ENCODE measurements around the gene FAM13A.
"Not testable (repeated sequence)": the region's sequence is repeated elsewhere in the genome, so short reads cannot be mapped to it uniquely, and the experiment has no call there.

FAM13A gene

DNA sequence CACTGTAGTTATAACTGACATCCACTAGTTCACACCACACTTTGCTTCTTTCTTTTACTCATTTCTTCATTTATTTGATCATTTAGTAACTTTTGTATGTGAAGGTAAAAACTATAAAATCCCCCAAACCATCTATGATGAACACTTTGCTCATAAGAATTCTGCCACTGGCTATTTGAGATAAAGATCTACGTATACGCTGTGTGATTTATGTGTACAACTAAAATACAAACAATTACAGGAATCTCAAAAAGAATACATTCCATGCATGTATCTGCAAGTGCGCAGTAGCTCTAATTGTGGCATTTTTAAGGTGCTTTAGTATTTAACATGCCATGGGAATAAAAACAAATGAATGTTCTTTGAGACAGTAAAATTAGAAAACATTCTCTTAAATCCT, 202.5 kb downstream of the FAM13A start:
- Histone ChIP-seq H3K9me3 (ENCODE audit: control insufficient read depth, insufficient read depth, low read length) (no peaks in the 10 kb centered on the region), H3K27ac (ENCODE audit: low read length) (no peak overlapping the region), H3K27me3 (ENCODE audit: control insufficient read depth, insufficient read depth, low read length) (no peaks in the 10 kb centered on the region), H3K4me3 (ENCODE audit: low read length) (no peak overlapping the region), H3K4me1 (ENCODE audit: control insufficient read depth, insufficient read depth, low read length) (no peaks in the 10 kb centered on the region), H3K36me3 (ENCODE audit: control insufficient read depth, insufficient read depth, low read length) (no peaks in the 10 kb centered on the region)
- no peak for DNase-seq (ENCODE audit: low read depth, low spot score)
- WGBS (ENCODE audit: insufficient coverage, insufficient read length), result no CpG with 5 or more reads among the region's 3 CpGs

DNA sequence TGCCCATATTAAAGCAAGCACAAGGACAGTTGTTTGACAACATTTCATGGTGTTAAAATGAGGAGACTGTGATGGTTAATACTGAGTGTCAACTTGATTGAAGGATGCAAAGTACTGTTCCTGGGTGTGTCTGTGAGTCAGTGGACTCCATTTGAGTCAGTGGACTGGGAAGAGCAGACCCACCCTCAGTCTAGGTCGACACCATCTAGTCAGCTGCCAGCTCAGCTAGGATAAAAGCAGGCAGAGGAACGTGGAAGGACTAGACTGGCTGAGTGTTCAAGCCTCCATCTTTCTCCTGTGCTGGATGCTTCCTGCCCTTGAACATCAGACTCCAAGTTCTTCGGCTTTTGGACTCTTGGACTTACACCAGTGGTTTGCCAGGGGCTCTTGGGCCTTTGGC, 203.4 kb downstream of the FAM13A start:
- H3K4me1 ChIP-seq (ENCODE audit: control insufficient read depth, insufficient read depth, low read length); DNase-seq (ENCODE audit: low read depth, low spot score); H3K27me3 ChIP-seq (ENCODE audit: control insufficient read depth, insufficient read depth, low read length); H3K4me3 ChIP-seq (ENCODE audit: low read length); H3K27ac ChIP-seq (ENCODE audit: low read length); H3K9me3 ChIP-seq (ENCODE audit: control insufficient read depth, insufficient read depth, low read length); H3K36me3 ChIP-seq (ENCODE audit: control insufficient read depth, insufficient read depth, low read length): not testable (repeated sequence)
- WGBS (ENCODE audit: insufficient coverage, insufficient read length), result no CpG with 5 or more reads among the region's 3 CpGs

DNA sequence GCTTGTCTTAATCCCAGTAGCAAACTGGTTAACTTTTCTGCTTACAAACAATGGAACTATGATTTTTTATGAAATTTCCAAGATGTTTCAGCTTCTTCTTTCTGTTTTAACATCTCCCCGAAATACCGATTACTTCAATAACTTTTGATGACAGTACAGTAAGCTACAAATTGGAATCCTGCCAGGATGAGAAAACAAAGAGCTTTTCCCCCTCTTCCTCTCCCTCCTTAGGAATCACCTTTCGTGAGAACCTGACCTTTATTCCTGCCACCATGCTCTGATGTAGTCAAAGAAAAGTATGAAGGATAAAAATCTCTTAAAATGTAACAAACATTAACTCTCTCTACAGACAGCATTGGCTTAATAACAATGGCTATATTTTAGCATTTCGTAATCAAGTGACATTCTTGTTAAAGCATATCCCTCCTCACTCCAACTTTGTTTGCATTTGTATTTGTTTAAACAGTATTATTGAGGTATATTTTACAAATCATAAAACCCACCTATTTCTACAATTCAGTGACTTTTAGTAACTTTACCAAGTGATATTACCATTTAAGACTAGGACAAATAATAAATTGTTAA, 210.7 kb downstream of the FAM13A start:
- H3K36me3 ChIP-seq (ENCODE audit: control insufficient read depth, insufficient read depth, low read length), result no peaks in the 10 kb centered on the region
- no peaks in the 10 kb centered on the region for H3K4me1 ChIP-seq (ENCODE audit: control insufficient read depth, insufficient read depth, low read length)
- no CpG with 5 or more reads among the region's 4 CpGs for WGBS (ENCODE audit: insufficient coverage, insufficient read length)
- no peak overlapping the region for H3K27ac ChIP-seq (ENCODE audit: low read length)
- no peak overlapping the region for H3K4me3 ChIP-seq (ENCODE audit: low read length)
- DNase-seq (ENCODE audit: low read depth, low spot score), result no peak
- no peaks in the 10 kb centered on the region for H3K9me3 ChIP-seq (ENCODE audit: control insufficient read depth, insufficient read depth, low read length)
- H3K27me3 ChIP-seq (ENCODE audit: control insufficient read depth, insufficient read depth, low read length), result no peaks in the 10 kb centered on the region

DNA sequence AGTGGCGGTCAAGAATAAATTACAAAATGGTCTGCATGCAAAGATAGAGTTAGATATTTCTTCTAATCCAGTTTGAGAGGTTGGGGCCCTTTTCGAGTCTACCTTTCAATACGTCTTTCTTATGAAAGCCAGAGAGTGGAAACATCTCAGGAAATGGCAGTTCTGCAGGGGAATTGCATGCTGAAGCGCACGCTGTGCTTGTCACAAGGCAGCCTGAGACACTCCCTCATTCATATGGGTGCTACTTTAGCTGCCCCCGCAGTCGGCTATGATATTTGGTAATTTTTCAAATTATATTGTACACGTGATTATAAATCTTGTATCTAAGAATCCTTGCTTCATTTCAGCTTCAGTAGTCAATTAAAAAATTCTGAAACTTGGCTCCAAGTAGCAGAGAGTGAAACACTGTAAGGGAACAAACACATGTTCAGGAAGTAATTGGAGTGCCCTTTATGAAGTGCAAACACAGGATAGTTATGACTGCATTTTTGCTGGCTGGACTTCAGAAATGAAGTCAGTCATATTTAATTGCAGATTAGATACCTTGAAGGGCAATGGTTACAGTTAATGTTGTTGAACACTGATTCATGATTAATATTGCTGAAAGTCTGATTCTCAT, 213.8 kb downstream of the FAM13A start:
- DNase-seq (ENCODE audit: low read depth, low spot score), result no peak
- no peaks in the 10 kb centered on the region for H3K4me1 ChIP-seq (ENCODE audit: control insufficient read depth, insufficient read depth, low read length)
- H3K36me3 ChIP-seq (ENCODE audit: control insufficient read depth, insufficient read depth, low read length), result no peaks in the 10 kb centered on the region
- no peaks in the 10 kb centered on the region for H3K27me3 ChIP-seq (ENCODE audit: control insufficient read depth, insufficient read depth, low read length)
- no peak overlapping the region for H3K4me3 ChIP-seq (ENCODE audit: low read length)
- H3K27ac ChIP-seq (ENCODE audit: low read length), result no peak overlapping the region
- no peaks in the 10 kb centered on the region for H3K9me3 ChIP-seq (ENCODE audit: control insufficient read depth, insufficient read depth, low read length)
- WGBS (ENCODE audit: insufficient coverage, insufficient read length), result no CpG with 5 or more reads among the region's 8 CpGs

DNA sequence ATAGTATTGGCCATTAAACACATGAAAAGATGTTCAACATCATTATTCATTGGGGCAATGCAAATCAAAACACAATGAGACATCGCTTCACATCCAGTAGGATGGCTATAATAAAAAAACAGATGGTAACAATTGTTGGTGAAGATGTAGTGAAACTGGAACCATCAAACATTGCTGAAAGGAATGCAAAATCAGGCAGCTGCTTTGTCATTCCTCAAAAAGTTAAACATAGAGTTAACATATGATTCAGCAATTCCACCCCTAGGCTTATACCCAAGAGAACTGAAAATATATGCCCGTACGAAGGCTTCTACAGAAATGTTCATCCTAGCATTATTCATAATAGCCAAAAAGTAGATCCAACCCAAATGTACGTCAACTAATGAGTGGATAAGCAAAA, 215.3 kb downstream of the FAM13A start:
- Histone ChIP-seq H3K36me3 (ENCODE audit: control insufficient read depth, insufficient read depth, low read length) (no peaks in the 10 kb centered on the region), H3K4me1 (ENCODE audit: control insufficient read depth, insufficient read depth, low read length) (no peaks in the 10 kb centered on the region), H3K27ac (ENCODE audit: low read length) (no peak overlapping the region), H3K27me3 (ENCODE audit: control insufficient read depth, insufficient read depth, low read length) (no peaks in the 10 kb centered on the region), H3K9me3 (ENCODE audit: control insufficient read depth, insufficient read depth, low read length) (no peaks in the 10 kb centered on the region), H3K4me3 (ENCODE audit: low read length) (no peak overlapping the region)
- DNase-seq (ENCODE audit: low read depth, low spot score), result no peak
- no CpG with 5 or more reads among the region's 4 CpGs for WGBS (ENCODE audit: insufficient coverage, insufficient read length)

DNA sequence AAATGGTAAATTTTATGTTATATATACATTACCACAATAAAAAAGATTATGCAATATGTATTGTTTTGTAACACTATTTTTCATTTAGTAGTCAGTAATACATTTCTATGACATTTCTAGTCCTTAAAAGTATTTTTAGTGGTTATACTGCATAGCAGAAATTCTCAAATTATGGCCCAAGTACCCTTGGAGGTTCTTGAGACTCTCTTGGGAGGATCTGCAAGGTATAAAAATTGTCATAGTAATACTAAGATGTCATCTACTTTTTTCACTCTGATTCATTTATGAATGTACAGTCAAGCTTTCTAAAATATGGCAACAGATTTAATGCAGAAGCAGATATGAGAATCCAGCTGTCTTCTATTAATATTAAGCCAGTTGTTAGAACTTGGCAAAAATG, 220.8 kb downstream of the FAM13A start:
- no peak for DNase-seq (ENCODE audit: low read depth, low spot score)
- H3K4me1 ChIP-seq (ENCODE audit: control insufficient read depth, insufficient read depth, low read length), result no peaks in the 10 kb centered on the region
- H3K27me3 ChIP-seq (ENCODE audit: control insufficient read depth, insufficient read depth, low read length), result no peaks in the 10 kb centered on the region
- no peak overlapping the region for H3K4me3 ChIP-seq (ENCODE audit: low read length)
- no peaks in the 10 kb centered on the region for H3K36me3 ChIP-seq (ENCODE audit: control insufficient read depth, insufficient read depth, low read length)
- no peaks in the 10 kb centered on the region for H3K9me3 ChIP-seq (ENCODE audit: control insufficient read depth, insufficient read depth, low read length)
- no peak overlapping the region for H3K27ac ChIP-seq (ENCODE audit: low read length)

DNA sequence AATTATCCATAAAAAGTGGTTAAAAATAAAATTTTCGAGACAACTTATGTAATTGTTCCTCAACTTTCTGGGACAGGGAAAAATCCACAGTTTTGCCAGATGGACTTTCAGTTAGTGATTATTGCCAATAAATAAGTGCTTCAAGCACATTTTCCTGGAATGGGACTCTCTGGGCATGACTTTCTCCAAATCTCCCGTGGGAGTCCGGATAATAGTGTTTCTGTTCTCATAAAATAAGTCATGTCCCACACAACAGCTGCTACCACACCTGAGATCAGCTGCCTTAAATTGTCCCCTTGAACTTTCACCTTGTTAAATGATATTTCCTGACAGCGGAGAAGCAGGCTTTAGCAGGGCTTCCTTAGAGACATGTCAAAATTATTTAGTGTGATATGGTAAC, 226.0 kb downstream of the FAM13A start:
- no CpG with 5 or more reads among the region's 4 CpGs for WGBS (ENCODE audit: insufficient coverage, insufficient read length)
- no peak overlapping the region for H3K4me3 ChIP-seq (ENCODE audit: low read length)
- no peak overlapping the region for H3K27ac ChIP-seq (ENCODE audit: low read length)
- no peaks in the 10 kb centered on the region for H3K9me3 ChIP-seq (ENCODE audit: control insufficient read depth, insufficient read depth, low read length)
- no peaks in the 10 kb centered on the region for H3K27me3 ChIP-seq (ENCODE audit: control insufficient read depth, insufficient read depth, low read length)
- no peaks in the 10 kb centered on the region for H3K36me3 ChIP-seq (ENCODE audit: control insufficient read depth, insufficient read depth, low read length)
- no peak for DNase-seq (ENCODE audit: low read depth, low spot score)
- no peaks in the 10 kb centered on the region for H3K4me1 ChIP-seq (ENCODE audit: control insufficient read depth, insufficient read depth, low read length)

DNA sequence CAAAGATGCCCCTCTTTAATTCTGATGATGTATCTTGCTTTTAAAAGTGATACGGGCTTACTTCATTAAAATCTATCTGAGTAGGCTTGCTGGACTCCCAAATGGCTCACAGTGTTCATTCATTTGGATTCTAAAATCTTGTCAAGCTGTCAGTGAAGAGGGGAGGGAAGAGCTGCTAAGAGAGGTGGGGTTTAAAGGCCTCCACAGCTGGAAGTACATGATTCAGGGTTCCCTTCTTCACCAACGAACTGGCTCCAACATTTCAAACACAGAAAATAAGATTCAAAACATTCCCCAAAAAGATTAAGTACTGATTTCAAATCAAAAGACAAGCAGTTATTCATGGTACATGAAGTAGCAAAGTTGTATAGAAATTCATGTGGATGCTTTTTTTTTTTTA, 226.4 kb downstream of the FAM13A start:
- no peaks in the 10 kb centered on the region for H3K4me1 ChIP-seq (ENCODE audit: control insufficient read depth, insufficient read depth, low read length)
- H3K27me3 ChIP-seq (ENCODE audit: control insufficient read depth, insufficient read depth, low read length), result no peaks in the 10 kb centered on the region
- no peaks in the 10 kb centered on the region for H3K36me3 ChIP-seq (ENCODE audit: control insufficient read depth, insufficient read depth, low read length)
- WGBS (ENCODE audit: insufficient coverage, insufficient read length), result no CpG with 5 or more reads among the region's 2 CpGs
- no peak for DNase-seq (ENCODE audit: low read depth, low spot score)
- H3K9me3 ChIP-seq (ENCODE audit: control insufficient read depth, insufficient read depth, low read length), result no peaks in the 10 kb centered on the region
- H3K27ac ChIP-seq (ENCODE audit: low read length), result no peak overlapping the region
- H3K4me3 ChIP-seq (ENCODE audit: low read length), result no peak overlapping the region

DNA sequence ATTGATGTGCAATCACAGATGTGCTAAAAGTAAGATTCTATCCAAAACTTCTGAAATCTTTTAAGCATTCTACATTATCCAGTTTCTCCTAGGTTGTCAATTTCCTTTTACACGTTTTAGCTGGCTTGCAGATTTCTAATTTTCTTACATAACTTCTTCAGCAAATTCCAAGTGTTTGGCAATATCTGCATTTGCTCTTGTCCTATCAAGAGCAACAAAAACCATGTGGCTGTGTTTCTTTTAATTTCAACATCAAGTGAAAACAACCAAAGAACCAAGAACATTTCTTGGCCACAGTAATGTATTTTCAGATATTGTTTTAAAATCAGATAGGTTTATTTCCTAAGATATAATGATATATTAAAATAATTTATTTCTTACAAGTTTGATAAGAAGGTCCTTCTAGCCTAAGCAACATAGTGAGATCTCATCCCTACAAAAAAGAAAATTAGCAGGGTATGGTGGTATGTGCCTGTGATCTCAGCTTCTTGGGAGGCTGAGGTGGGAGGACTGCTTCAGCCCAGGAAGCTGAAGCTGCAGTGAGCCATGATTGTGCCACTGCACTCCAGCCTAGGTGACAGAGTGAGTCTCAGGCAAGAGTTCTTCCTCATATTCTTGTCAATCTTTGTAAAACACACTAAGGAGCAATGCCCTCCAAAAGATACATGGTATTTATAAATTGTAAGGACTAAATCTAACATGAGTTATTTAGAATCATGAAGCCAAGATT, 228.0 kb downstream of the FAM13A start:
- H3K4me3 ChIP-seq (ENCODE audit: low read length), result no peak overlapping the region
- DNase-seq (ENCODE audit: low read depth, low spot score), result no peak
- H3K9me3 ChIP-seq (ENCODE audit: control insufficient read depth, insufficient read depth, low read length), result no peaks in the 10 kb centered on the region
- no peaks in the 10 kb centered on the region for H3K4me1 ChIP-seq (ENCODE audit: control insufficient read depth, insufficient read depth, low read length)
- H3K27me3 ChIP-seq (ENCODE audit: control insufficient read depth, insufficient read depth, low read length), result no peaks in the 10 kb centered on the region
- WGBS (ENCODE audit: insufficient coverage, insufficient read length), result no CpG with 5 or more reads among the region's 1 CpG
- H3K27ac ChIP-seq (ENCODE audit: low read length), result no peak overlapping the region
- no peaks in the 10 kb centered on the region for H3K36me3 ChIP-seq (ENCODE audit: control insufficient read depth, insufficient read depth, low read length)

DNA sequence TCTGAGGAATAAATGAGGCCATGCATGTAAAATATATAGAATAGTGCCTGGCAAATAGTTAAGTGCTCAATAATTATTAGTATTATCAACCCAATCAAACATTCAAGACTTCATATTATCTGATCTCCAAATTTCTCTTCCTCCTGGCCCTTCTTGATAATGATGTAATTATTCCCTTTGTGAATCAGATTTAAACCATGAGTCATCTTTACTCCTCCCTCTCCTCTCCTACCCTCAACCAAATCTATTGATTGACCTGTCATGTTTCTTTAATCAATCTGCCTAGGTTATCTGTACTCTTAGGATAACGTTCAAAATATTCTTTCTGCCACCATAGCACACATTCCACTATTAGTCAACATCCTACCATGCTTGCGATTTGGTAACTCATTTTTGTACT, 229.5 kb downstream of the FAM13A start:
- Histone ChIP-seq H3K9me3 (ENCODE audit: control insufficient read depth, insufficient read depth, low read length) (no peaks in the 10 kb centered on the region), H3K27me3 (ENCODE audit: control insufficient read depth, insufficient read depth, low read length) (no peaks in the 10 kb centered on the region), H3K4me3 (ENCODE audit: low read length) (no peak overlapping the region), H3K27ac (ENCODE audit: low read length) (no peak overlapping the region), H3K36me3 (ENCODE audit: control insufficient read depth, insufficient read depth, low read length) (no peaks in the 10 kb centered on the region), H3K4me1 (ENCODE audit: control insufficient read depth, insufficient read depth, low read length) (no peaks in the 10 kb centered on the region)
- DNase-seq (ENCODE audit: low read depth, low spot score), result no peak
- WGBS (ENCODE audit: insufficient coverage, insufficient read length), result no CpG with 5 or more reads among the region's 2 CpGs

DNA sequence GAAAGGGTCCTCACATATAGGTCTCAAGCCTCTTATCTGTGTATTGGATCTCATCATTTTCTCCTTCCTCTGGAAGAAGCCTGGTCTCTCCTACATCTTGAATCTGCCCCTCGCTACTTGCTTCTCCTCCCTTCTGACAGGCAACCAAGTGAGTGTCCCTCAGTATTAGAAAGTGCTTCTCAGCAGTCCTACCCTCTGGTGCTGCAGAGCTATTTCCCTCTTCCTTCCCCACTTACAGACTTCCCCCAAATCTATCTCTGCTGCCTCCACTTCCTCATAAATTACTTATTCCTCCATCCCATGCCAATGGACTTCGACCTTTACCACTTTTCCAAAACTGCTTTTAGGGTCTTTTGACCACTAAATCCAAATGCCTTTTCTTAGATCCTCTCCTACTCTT, 230.2 kb downstream of the FAM13A start:
- H3K27ac ChIP-seq (ENCODE audit: low read length), result no peak overlapping the region
- no peaks in the 10 kb centered on the region for H3K4me1 ChIP-seq (ENCODE audit: control insufficient read depth, insufficient read depth, low read length)
- WGBS (ENCODE audit: insufficient coverage, insufficient read length), result no CpG with 5 or more reads among the region's 2 CpGs
- H3K4me3 ChIP-seq (ENCODE audit: low read length), result no peak overlapping the region
- H3K27me3 ChIP-seq (ENCODE audit: control insufficient read depth, insufficient read depth, low read length), result no peaks in the 10 kb centered on the region
- H3K36me3 ChIP-seq (ENCODE audit: control insufficient read depth, insufficient read depth, low read length), result no peaks in the 10 kb centered on the region
- no peaks in the 10 kb centered on the region for H3K9me3 ChIP-seq (ENCODE audit: control insufficient read depth, insufficient read depth, low read length)
- DNase-seq (ENCODE audit: low read depth, low spot score), result no peak
